Measurements from ENCODE around the gene PRKCE. TPM values are rescaled to one million over a fixed set of nuclear protein-coding genes. Genes with fewer than 3 reads are reported as not detected.

Gene PRKCE
- total and polyA plus RNA-seq, 4 donors = 2.5 to 38.6 (median 5.8) TPM

- Histone ChIP-seq H3K27ac (ENCODE audit: low read depth in 1 of 2, low read length in 2 of 2) (no peak overlapping the region), H3K9me3 (ENCODE audit: control insufficient read depth in 4 of 4, low read length in 3 of 4) (no peaks in the 10 kb centered on the region), H3K9ac (ENCODE audit: low read depth in 1 of 2, low read length in 2 of 2) (no peak overlapping the region), H3K4me1 (ENCODE audit: control insufficient read depth in 4 of 4, insufficient read depth in 4 of 4, low read length in 3 of 4) (peaks cover 0 to 4% (median 1%) of the 10 kb centered on the region in 4 donors), H3K27me3 (ENCODE audit: control insufficient read depth in 4 of 4, insufficient read depth in 4 of 4, low read length in 3 of 4) (no peaks in the 10 kb centered on the region), H3K4me3 (ENCODE audit: low read depth in 1 of 3, low read length in 3 of 3) (no peak overlapping the region), H3K36me3 (ENCODE audit: control insufficient read depth in 4 of 4, insufficient read depth in 3 of 4, low read depth in 1 of 4, low read length in 3 of 4) (no peaks in the 10 kb centered on the region)
- DNase-seq (ENCODE audit: low spot score) = no peak
- TF ChIP-seq SP1 (IDR thresholded peaks at IDR 0.05) (no peak), JUND (IDR thresholded peaks at IDR 0.05) (no peak), YY1 (IDR thresholded peaks at IDR 0.05) (no peak), GABPA (IDR thresholded peaks at IDR 0.05 in 1 of 2, conservative IDR thresholded peaks at IDR 0.05 in 1 of 2) (no peak), NR2F2 (IDR thresholded peaks at IDR 0.05) (no peak), TAF1 (conservative IDR thresholded peaks at IDR 0.05) (no peak)
- WGBS = 90% methylated on average over 5 of the region's 5 CpGs
Observed at GRCh38 chr2:46136481-46136880, 485.0 kb downstream of the PRKCE start.

- Histone ChIP-seq H3K27ac (ENCODE audit: low read depth in 1 of 2, low read length in 2 of 2) (no peak overlapping the region), H3K36me3 (ENCODE audit: control insufficient read depth in 4 of 4, insufficient read depth in 3 of 4, low read depth in 1 of 4, low read length in 3 of 4) (no peaks in the 10 kb centered on the region), H3K9me3 (ENCODE audit: control insufficient read depth in 4 of 4, low read length in 3 of 4) (no peaks in the 10 kb centered on the region), H3K4me1 (ENCODE audit: control insufficient read depth in 4 of 4, insufficient read depth in 4 of 4, low read length in 3 of 4) (peaks cover 0 to 5% (median 1%) of the 10 kb centered on the region in 4 donors), H3K9ac (ENCODE audit: low read depth in 1 of 2, low read length in 2 of 2) (no peak overlapping the region), H3K4me3 (ENCODE audit: low read depth in 1 of 3, low read length in 3 of 3) (no peak overlapping the region), H3K27me3 (ENCODE audit: control insufficient read depth in 4 of 4, insufficient read depth in 4 of 4, low read length in 3 of 4) (no peaks in the 10 kb centered on the region)
- DNase-seq (ENCODE audit: low spot score) = no peak
- 97% methylated on average over 2 of the region's 2 CpGs for WGBS
- no peak for TF ChIP-seq YY1 (IDR thresholded peaks at IDR 0.05)
- no peak for TF ChIP-seq RXRA (IDR thresholded peaks at IDR 0.05)
- TF ChIP-seq SP1 (IDR thresholded peaks at IDR 0.05) = no peak
- no peak for TF ChIP-seq ZBTB33 (IDR thresholded peaks at IDR 0.05)
- TF ChIP-seq, protein P1, sequence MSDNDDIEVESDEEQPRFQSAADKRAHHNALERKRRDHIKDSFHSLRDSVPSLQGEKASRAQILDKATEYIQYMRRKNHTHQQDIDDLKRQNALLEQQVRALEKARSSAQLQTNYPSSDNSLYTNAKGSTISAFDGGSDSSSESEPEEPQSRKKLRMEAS (IDR thresholded peaks at IDR 0.05) = no peak
- TF ChIP-seq, protein P2, sequence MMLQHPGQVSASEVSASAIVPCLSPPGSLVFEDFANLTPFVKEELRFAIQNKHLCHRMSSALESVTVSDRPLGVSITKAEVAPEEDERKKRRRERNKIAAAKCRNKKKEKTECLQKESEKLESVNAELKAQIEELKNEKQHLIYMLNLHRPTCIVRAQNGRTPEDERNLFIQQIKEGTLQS (IDR thresholded peaks at IDR 0.05) = no peak
- no peak for TF ChIP-seq TAF1 (conservative IDR thresholded peaks at IDR 0.05)
- TF ChIP-seq RAD21 (IDR thresholded peaks at IDR 0.05) = no peak
- TF ChIP-seq GABPA (IDR thresholded peaks at IDR 0.05 in 1 of 2, conservative IDR thresholded peaks at IDR 0.05 in 1 of 2) = no peak
- TF ChIP-seq CTCF (IDR thresholded peaks at IDR 0.05; ENCODE audit: low read depth, low read length, missing input control) = no peak
- no peak for TF ChIP-seq REST (IDR thresholded peaks at IDR 0.05)
- no peak for TF ChIP-seq JUND (IDR thresholded peaks at IDR 0.05)
- no peak for TF ChIP-seq FOXA2 (IDR thresholded peaks at IDR 0.05)
- TF ChIP-seq EGR1 (IDR thresholded peaks at IDR 0.05; ENCODE audit: low read depth in 2 of 2) = no peak
- TF ChIP-seq FOXA1 (IDR thresholded peaks at IDR 0.05) = no peak
- no peak for TF ChIP-seq NR2F2 (IDR thresholded peaks at IDR 0.05)
Observed at GRCh38 chr2:46136953-46137352, 485.5 kb downstream of the PRKCE start.

All from liver (tissue), 9 donors.